Kidney (tissue), 14 donors: ENCODE measurements around the gene C1QTNF6. TPM values are rescaled to one million over a fixed set of nuclear protein-coding genes. Genes with fewer than 3 reads are reported as not detected.

Source experiments
- DNase-seq, 5 donors: peaks; one replicate each; pipeline ENCODE4 v3.0.0-alpha.2; 2013 to 2020
- FAIRE-seq: peaks from 2 replicates; lab custom pipeline; 2012; peaks lifted over from hg19 to GRCh38; lab: Jason Lieb, UNC
- H3K27ac ChIP-seq, 2 donors: one replicate each; pipeline ENCODE4 v1.7.0; 2013; ENCODE audit warnings: low read depth in 2 of 2, low read length in 2 of 2, inconsistent platforms in 1 of 2
- H3K27me3 ChIP-seq: one replicate; pipeline ENCODE4 v1.7.1; 2013; ENCODE audit warnings: low read length, inconsistent platforms; ENCODE audit not compliant: control insufficient read depth, insufficient read depth
- H3K36me3 ChIP-seq, 3 donors: one replicate each; pipeline versions ENCODE4 v1.7.0 to v1.7.1; 2013; ENCODE audit warnings: low read length in 3 of 3, control low read depth in 1 of 3, inconsistent platforms in 1 of 3; ENCODE audit not compliant: insufficient read depth in 3 of 3, control insufficient read depth in 2 of 3
- H3K4me1 ChIP-seq, 3 donors: one replicate each; pipeline versions ENCODE4 v1.7.0 to v1.7.1; 2013; ENCODE audit warnings: low read length in 3 of 3, inconsistent platforms in 1 of 3, low read depth in 1 of 3; ENCODE audit not compliant: control insufficient read depth in 2 of 3, insufficient read depth in 2 of 3
- H3K4me3 ChIP-seq, 3 donors: one replicate each; pipeline versions ENCODE4 v1.7.0 to v1.8.1; 2013; ENCODE audit warnings: low read length in 3 of 3, control low read depth in 1 of 3, inconsistent platforms in 1 of 3
- H3K9ac ChIP-seq, 3 donors: one replicate each; pipeline versions ENCODE4 v1.7.0 to v1.7.1; 2013; ENCODE audit warnings: low read length in 3 of 3, control low read depth in 1 of 3, inconsistent platforms in 1 of 3
- H3K9me3 ChIP-seq, 3 donors: one replicate each; pipeline versions ENCODE4 v1.7.0 to v1.7.1; 2013; ENCODE audit warnings: low read length in 3 of 3, control low read depth in 1 of 3, inconsistent platforms in 1 of 3; ENCODE audit not compliant: control insufficient read depth in 2 of 3, insufficient read depth in 1 of 3
- CTCF ChIP-seq: IDR thresholded peaks from 3 replicates; pipeline ENCODE4 v1.5.1; 2012; ENCODE audit warnings: mild to moderate bottlenecking, moderate library complexity, borderline replicate concordance; ENCODE audit not compliant: insufficient read depth; ENCODE audit errors: extremely low read depth
- intact Hi-C: fragments of 100-400 bp; cut with DNase I; formaldehyde crosslinking; loops from one replicate; pipeline ENCODE4 v1.11.1; 2022
- polyA plus RNA-seq: library from polyadenylated mRNA; stranded (reverse); fragments of 350-450 nt; fragmentation: Illumina TruSeq; extraction: RNeasy Lipid Tissue Mini Kit (QIAGEN cat#74804); gene quantifications from one replicate; pipeline ENCODE4 v1.2.3, GENCODE V29; 2014; ENCODE audit warnings: low read depth, low replicate concordance; ENCODE audit not compliant: insufficient read depth
- total RNA-seq: library from RNA; stranded (reverse); fragmentation: NEBNext Ultra II Directional; extraction: Animal tissue kit (Norgen Biotek cat#: 25700); gene quantifications from one replicate; pipeline ENCODE4 v1.2.1, GENCODE V29; 2021
- donor health status: control.
- donor health status: control.
- donor health status: control.
- donor health status: control.
- donor health status: control.
- donor health status: DM: yes; HTN: yes; CAD: no.
- donor health status: Normal renal cell carcinoma (clear cell type).

Gene C1QTNF6
- total and polyA plus RNA-seq, 2 donors from 2014 or later = 3.2 to 8.0 TPM

- no peak for DNase-seq
- no peaks in the 10 kb centered on the region for H3K36me3 ChIP-seq
- H3K27me3 ChIP-seq = no peaks in the 10 kb centered on the region
- H3K4me1 ChIP-seq = peaks cover 0 to 3% (median 0%) of the 10 kb centered on the region in 3 donors
- no peak overlapping the region for H3K27ac ChIP-seq
- H3K4me3 ChIP-seq = no peak overlapping the region
- TF ChIP-seq CTCF = no peak
- FAIRE-seq = no peak
- H3K9me3 ChIP-seq = no peaks in the 10 kb centered on the region
- H3K9ac ChIP-seq = no peak overlapping the region
- intact Hi-C loops = no loop called here
Measured at GRCh38 chr22:37224757-37225420, 36.8 kb upstream of the C1QTNF6 start.

DNA sequence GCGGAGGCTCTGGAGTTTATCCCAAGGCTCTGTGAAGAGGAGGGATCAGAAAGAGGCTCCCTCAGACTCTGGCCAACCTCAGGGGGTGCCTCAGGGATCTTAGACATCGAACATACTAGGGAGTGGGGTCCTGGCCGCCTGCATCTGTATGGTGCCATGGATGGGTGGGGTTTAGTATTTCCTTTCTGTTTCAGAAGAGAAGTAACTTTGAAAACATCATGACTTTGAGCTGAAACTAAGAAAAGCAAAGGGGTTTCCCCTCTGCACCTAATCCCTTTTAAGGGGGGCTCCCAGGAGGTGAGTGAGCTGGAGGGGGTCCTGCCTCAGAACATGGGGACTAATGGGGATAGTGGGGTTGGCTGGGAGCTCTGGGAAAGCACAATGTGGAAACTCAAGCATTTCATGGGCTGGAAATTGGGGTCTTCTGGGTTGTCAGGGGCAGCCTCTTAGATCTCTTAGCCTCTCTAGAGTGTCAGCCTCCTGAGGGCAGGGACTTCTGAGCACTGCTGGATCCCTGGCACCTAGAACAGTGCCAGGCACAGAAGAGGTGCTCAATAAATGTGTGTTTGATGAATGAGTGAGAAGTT is 36.0 kb upstream of the C1QTNF6 start:
- Histone ChIP-seq H3K27me3 (no peaks in the 10 kb centered on the region), H3K9ac (no peak overlapping the region), H3K27ac (no peak overlapping the region), H3K4me3 (no peak overlapping the region), H3K4me1 (peaks cover 0 to 3% (median 0%) of the 10 kb centered on the region in 3 donors), H3K9me3 (no peaks in the 10 kb centered on the region), H3K36me3 (no peaks in the 10 kb centered on the region)
- no peak for DNase-seq
- FAIRE-seq = no peak
- intact Hi-C loops = no loop called here
- TF ChIP-seq CTCF = no peak

- H3K9me3 ChIP-seq = no peaks in the 10 kb centered on the region
- DNase-seq (no peak), FAIRE-seq (no peak)
- H3K27ac ChIP-seq = no peak overlapping the region
- no peaks in the 10 kb centered on the region for H3K27me3 ChIP-seq
- no peak overlapping the region for H3K4me3 ChIP-seq
- intact Hi-C loops = no loop called here
- no peak overlapping the region for H3K9ac ChIP-seq
- TF ChIP-seq CTCF = no peak
- H3K36me3 ChIP-seq = no peaks in the 10 kb centered on the region
- H3K4me1 ChIP-seq = no peaks in the 10 kb centered on the region
Measured at GRCh38 chr22:37222440-37222971, 34.5 kb upstream of the C1QTNF6 start.
